HG03060 (cell line): ENCODE results near the gene UGT1A7.
"Not testable (repeated sequence)": the region's sequence is repeated elsewhere in the genome, so short reads cannot be mapped to it uniquely, and the experiment has no call there.

Source experiments
- ATAC-seq: cut with Tn5 transposase; IDR thresholded peaks from one replicate; pipeline ENCODE4 v1.9.1; 2021; ENCODE audit warnings: low read depth, moderate number of reproducible peaks; ENCODE audit not compliant: unreplicated experiment

Gene UGT1A7

GRCh38 chr2:233711312-233712008, 29.8 kb downstream of the UGT1A7 start:
- no peak for ATAC-seq

- no peak for ATAC-seq
Observed at GRCh38 chr2:233712611-233713261, 31.0 kb downstream of the UGT1A7 start, which contains the start of gene UGT1A5. UGT1A5 (plus strand) TSS chr2:233712907; CDS start chr2:233712992, 85 bp downstream.

- ATAC-seq: no peak
Observed at GRCh38 chr2:233713262-233713615, 31.5 kb downstream of the UGT1A7 start.

- no peak for ATAC-seq
Observed at GRCh38 chr2:233714121-233714520, 32.4 kb downstream of the UGT1A7 start.

- no peak for ATAC-seq
Observed at GRCh38 chr2:233718552-233718951, 36.9 kb downstream of the UGT1A7 start, which contains the start of gene UGT1A4. UGT1A4 (plus strand) TSS chr2:233718736; CDS start chr2:233718821, 85 bp downstream.

- ATAC-seq: no peak
Observed at GRCh38 chr2:233728723-233729301, 47.1 kb downstream of the UGT1A7 start, which contains the start of gene UGT1A3. UGT1A3 (plus strand) TSS chr2:233729042; CDS start chr2:233729127, 85 bp downstream.

GRCh38 chr2:233736868-233737653, 55.4 kb downstream of the UGT1A7 start:
- ATAC-seq: not testable (repeated sequence)

- no peak for ATAC-seq
Observed at GRCh38 chr2:233740870-233741269, 59.2 kb downstream of the UGT1A7 start.

GRCh38 chr2:233743464-233744259, 62.0 kb downstream of the UGT1A7 start:
- ATAC-seq: no peak

- no peak for ATAC-seq
Observed at GRCh38 chr2:233745073-233745755, 63.5 kb downstream of the UGT1A7 start.

GRCh38 chr2:233745838-233746237, 64.1 kb downstream of the UGT1A7 start:
- ATAC-seq: not testable (repeated sequence)

- no peak for ATAC-seq
Observed at GRCh38 chr2:233746475-233747282, 65.0 kb downstream of the UGT1A7 start.

- ATAC-seq: no peak
Observed at GRCh38 chr2:233747283-233747544, 65.5 kb downstream of the UGT1A7 start.

GRCh38 chr2:233750689-233751088, 69.0 kb downstream of the UGT1A7 start:
- ATAC-seq: not testable (repeated sequence)

GRCh38 chr2:233751212-233752009, 69.7 kb downstream of the UGT1A7 start:
- ATAC-seq: not testable (repeated sequence)

- no peak for ATAC-seq
Observed at GRCh38 chr2:233754872-233755611, 73.3 kb downstream of the UGT1A7 start.

GRCh38 chr2:233756429-233757081, 74.9 kb downstream of the UGT1A7 start:
- no peak for ATAC-seq
